C4-2B (cell line): ENCODE results near the gene NUF2.

ENCODE experiments used
- H3K27ac ChIP-seq: fragments of 450-650 bp; 2 replicates; pipeline ENCODE4 v1.5.1; 2017
- ZFX ChIP-seq: fragments of 450-650 bp; IDR thresholded peaks from 2 replicates; pipeline ENCODE4 v1.6.1; 2017
- TF ChIP-seq, protein P1 (sequence below): fragments of 450-650 bp; conservative IDR thresholded peaks from 2 replicates; pipeline ENCODE4 v1.5.1; 2017; ENCODE audit warnings: mild to moderate bottlenecking

Gene NUF2

DNA sequence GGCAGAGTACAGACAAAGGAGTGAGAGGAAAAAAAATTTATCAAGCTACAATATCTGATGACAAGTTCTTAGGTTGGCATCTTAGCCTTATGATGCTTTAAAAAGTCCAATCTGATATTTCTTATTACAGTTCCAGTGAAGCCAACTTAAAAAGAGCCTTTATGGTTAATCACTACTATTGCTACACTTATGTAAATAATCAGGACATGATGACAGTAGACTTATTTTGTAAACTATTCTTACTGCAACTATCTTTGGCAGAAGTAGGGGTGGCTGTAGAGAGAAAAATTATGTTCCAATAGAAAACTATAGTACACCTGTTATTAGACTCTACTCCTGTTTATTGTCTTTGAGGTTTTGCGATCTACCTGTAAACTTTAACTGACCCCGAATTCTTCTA, 25.8 kb upstream of the NUF2 start:
- no peak for TF ChIP-seq ZFX
- TF ChIP-seq, protein P1, sequence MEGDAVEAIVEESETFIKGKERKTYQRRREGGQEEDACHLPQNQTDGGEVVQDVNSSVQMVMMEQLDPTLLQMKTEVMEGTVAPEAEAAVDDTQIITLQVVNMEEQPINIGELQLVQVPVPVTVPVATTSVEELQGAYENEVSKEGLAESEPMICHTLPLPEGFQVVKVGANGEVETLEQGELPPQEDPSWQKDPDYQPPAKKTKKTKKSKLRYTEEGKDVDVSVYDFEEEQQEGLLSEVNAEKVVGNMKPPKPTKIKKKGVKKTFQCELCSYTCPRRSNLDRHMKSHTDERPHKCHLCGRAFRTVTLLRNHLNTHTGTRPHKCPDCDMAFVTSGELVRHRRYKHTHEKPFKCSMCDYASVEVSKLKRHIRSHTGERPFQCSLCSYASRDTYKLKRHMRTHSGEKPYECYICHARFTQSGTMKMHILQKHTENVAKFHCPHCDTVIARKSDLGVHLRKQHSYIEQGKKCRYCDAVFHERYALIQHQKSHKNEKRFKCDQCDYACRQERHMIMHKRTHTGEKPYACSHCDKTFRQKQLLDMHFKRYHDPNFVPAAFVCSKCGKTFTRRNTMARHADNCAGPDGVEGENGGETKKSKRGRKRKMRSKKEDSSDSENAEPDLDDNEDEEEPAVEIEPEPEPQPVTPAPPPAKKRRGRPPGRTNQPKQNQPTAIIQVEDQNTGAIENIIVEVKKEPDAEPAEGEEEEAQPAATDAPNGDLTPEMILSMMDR, result no peak
- H3K27ac ChIP-seq, result no peak overlapping the region

- TF ChIP-seq ZFX, result no peak
- TF ChIP-seq, protein P1, result no peak
- H3K27ac ChIP-seq, result no peak overlapping the region
Measured at GRCh38 chr1:163296504-163297263, 25.1 kb upstream of the NUF2 start.

- TF ChIP-seq ZFX, result no peak
- TF ChIP-seq, protein P1, result no peak
- no peak overlapping the region for H3K27ac ChIP-seq
Measured at GRCh38 chr1:163298365-163298764, 23.4 kb upstream of the NUF2 start.

- TF ChIP-seq, protein P1, result no peak
- H3K27ac ChIP-seq, result no peak overlapping the region
Measured at GRCh38 chr1:163300568-163300967, 21.2 kb upstream of the NUF2 start.

GRCh38 chr1:163303561-163303960, 18.2 kb upstream of the NUF2 start:
- TF ChIP-seq, protein P1, result no peak
- no peak for TF ChIP-seq ZFX
- no peak overlapping the region for H3K27ac ChIP-seq

GRCh38 chr1:163305441-163305840, 16.3 kb upstream of the NUF2 start:
- H3K27ac ChIP-seq, result no peak overlapping the region
- TF ChIP-seq, protein P1, result no peak
- TF ChIP-seq ZFX, result no peak

GRCh38 chr1:163307479-163308171, 14.1 kb upstream of the NUF2 start:
- TF ChIP-seq, protein P1, result no peak
- TF ChIP-seq ZFX, result no peak
- H3K27ac ChIP-seq, result no peak overlapping the region
